Hematopoietic multipotent progenitor cell treated with erythropoietin and hydrocortisone succinate and interleukin-3 and kit ligand, for 8 days (in vitro differentiated cells): ENCODE measurements around the gene DESI2.

Source experiments
- DNase-seq: peaks from one replicate; pipeline ENCODE4 v3.0.0-alpha.2; 2015

Gene DESI2

GRCh38 chr1:244652623-244653438 is at the start of gene DESI2:
TSS of gene DESI2 (plus strand) at chr1:244653126. CDS start at chr1:244653314, 188 bp downstream.
- peak; percentile 99 for DNase-seq

GRCh38 chr1:244603498-244603897 is 49.4 kb upstream of the DESI2 start:
- peak; percentile 47 for DNase-seq

- no peak for DNase-seq
Measured at GRCh38 chr1:244605835-244606370, 47.0 kb upstream of the DESI2 start.

GRCh38 chr1:244614113-244614836 is 38.7 kb upstream of the DESI2 start:
- DNase-seq, result no peak

- no peak for DNase-seq
Measured at GRCh38 chr1:244614879-244615278, 38.0 kb upstream of the DESI2 start.

- DNase-seq, result no peak
Measured at GRCh38 chr1:244615301-244615700, 37.6 kb upstream of the DESI2 start.

GRCh38 chr1:244626709-244627108 is 26.2 kb upstream of the DESI2 start:
- no peak for DNase-seq

GRCh38 chr1:244628789-244629188 is 24.1 kb upstream of the DESI2 start:
- DNase-seq, result no peak

GRCh38 chr1:244633140-244633539 is 19.8 kb upstream of the DESI2 start:
- DNase-seq, result no peak

GRCh38 chr1:244634546-244634945 is 18.4 kb upstream of the DESI2 start:
- DNase-seq, result no peak

- DNase-seq, result no peak
Measured at GRCh38 chr1:244636488-244637259, 16.3 kb upstream of the DESI2 start.

GRCh38 chr1:244639561-244639960 is 13.4 kb upstream of the DESI2 start:
- DNase-seq, result no peak

- no peak for DNase-seq
Measured at GRCh38 chr1:244640917-244641316, 12.0 kb upstream of the DESI2 start.

GRCh38 chr1:244642526-244642925 is 10.4 kb upstream of the DESI2 start:
- DNase-seq, result no peak

- no peak for DNase-seq
Measured at GRCh38 chr1:244642988-244643387, 9.9 kb upstream of the DESI2 start.

- no peak for DNase-seq
Measured at GRCh38 chr1:244645414-244645813, 7.5 kb upstream of the DESI2 start.

GRCh38 chr1:244645890-244646289 is 7.0 kb upstream of the DESI2 start:
- DNase-seq, result no peak

- DNase-seq, result no peak
Measured at GRCh38 chr1:244647819-244648218, 5.1 kb upstream of the DESI2 start.

- no peak for DNase-seq
Measured at GRCh38 chr1:244651956-244652622, 837 bp upstream of the DESI2 start.

- DNase-seq, result peak; percentile 19
Measured at GRCh38 chr1:244653439-244654107, 647 bp downstream of the DESI2 start.

- DNase-seq, result peak; percentile 8
Measured at GRCh38 chr1:244654108-244655038, 1.4 kb downstream of the DESI2 start.
